Mucosa of stomach (tissue), 1 donor: Measurements from ENCODE around the gene GPM6B.

Source experiments
- H3K27me3 ChIP-seq: one replicate; pipeline ENCODE4 v1.7.0; 2013; ENCODE audit warnings: mild to moderate bottlenecking, low read length; ENCODE audit not compliant: control insufficient read depth, insufficient read depth
- H3K36me3 ChIP-seq: one replicate; pipeline ENCODE4 v1.7.0; 2013; ENCODE audit warnings: low read length; ENCODE audit not compliant: control insufficient read depth, insufficient read depth
- H3K4me1 ChIP-seq: one replicate; pipeline ENCODE4 v1.7.0; 2013; ENCODE audit warnings: mild to moderate bottlenecking, low read length; ENCODE audit not compliant: control insufficient read depth, insufficient read depth
- H3K4me3 ChIP-seq: one replicate; pipeline ENCODE4 v1.7.0; 2013; ENCODE audit warnings: low read length
- H3K9ac ChIP-seq: one replicate; pipeline ENCODE4 v1.7.0; 2013; ENCODE audit warnings: mild to moderate bottlenecking, low read length, moderate library complexity
- H3K9me3 ChIP-seq: one replicate; pipeline ENCODE4 v1.7.0; 2013; ENCODE audit warnings: mild to moderate bottlenecking, low read length, moderate library complexity; ENCODE audit not compliant: control insufficient read depth
- donor health status: Pancreatic carcinoma.

GPM6B gene

GRCh38 chrX:13786048-13786447 lies 30.8 kb downstream of the GPM6B start:
- no peaks in the 10 kb centered on the region for H3K9me3 ChIP-seq
- H3K36me3 ChIP-seq: no peaks in the 10 kb centered on the region
- H3K9ac ChIP-seq: no peak overlapping the region
- no peaks in the 10 kb centered on the region for H3K4me1 ChIP-seq
- no peak overlapping the region for H3K4me3 ChIP-seq
- H3K27me3 ChIP-seq: no peaks in the 10 kb centered on the region

DNA sequence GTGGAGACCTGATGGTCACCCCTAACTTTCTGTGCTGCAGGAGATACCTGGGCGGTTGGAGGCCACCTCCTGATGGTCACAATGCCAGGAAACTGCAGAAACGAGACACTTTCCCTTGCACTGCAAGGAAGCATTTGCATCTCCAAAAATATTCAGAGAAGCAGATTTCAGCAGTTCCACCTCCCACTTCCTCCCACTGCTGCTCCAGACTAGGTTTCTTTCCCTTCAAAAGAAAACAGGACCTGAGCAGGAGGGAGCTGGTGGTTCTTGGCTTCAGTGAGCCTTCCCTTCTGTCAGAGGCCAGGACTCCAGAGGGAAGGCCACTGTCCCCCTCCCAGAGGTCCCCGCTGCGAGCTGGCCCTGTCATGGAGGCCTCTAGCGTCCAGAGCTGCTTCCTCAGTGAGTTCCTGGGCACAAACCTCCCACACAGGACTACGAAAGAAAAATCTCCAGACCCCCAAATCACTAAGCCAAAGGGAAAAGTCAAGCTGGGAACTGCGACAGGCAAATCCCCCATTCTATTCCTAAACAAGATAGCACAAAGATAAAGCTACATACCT lies 35.9 kb downstream of the GPM6B start:
- H3K36me3 ChIP-seq: no peaks in the 10 kb centered on the region
- H3K4me1 ChIP-seq: no peaks in the 10 kb centered on the region
- H3K9ac ChIP-seq: no peak overlapping the region
- H3K9me3 ChIP-seq: no peaks in the 10 kb centered on the region
- H3K27me3 ChIP-seq: no peaks in the 10 kb centered on the region
- H3K4me3 ChIP-seq: no peak overlapping the region

- H3K27me3 ChIP-seq: no peaks in the 10 kb centered on the region
- no peaks in the 10 kb centered on the region for H3K4me1 ChIP-seq
- no peak overlapping the region for H3K9ac ChIP-seq
- H3K36me3 ChIP-seq: no peaks in the 10 kb centered on the region
- H3K4me3 ChIP-seq: no peak overlapping the region
- H3K9me3 ChIP-seq: no peaks in the 10 kb centered on the region
These were observed 38.0 kb downstream of the GPM6B start for GRCh38 chrX:13778916-13779315.

GRCh38 chrX:13776387-13776786 lies 40.5 kb downstream of the GPM6B start:
- no peaks in the 10 kb centered on the region for H3K9me3 ChIP-seq
- H3K4me3 ChIP-seq: no peak overlapping the region
- no peaks in the 10 kb centered on the region for H3K36me3 ChIP-seq
- H3K27me3 ChIP-seq: no peaks in the 10 kb centered on the region
- no peaks in the 10 kb centered on the region for H3K4me1 ChIP-seq
- H3K9ac ChIP-seq: no peak overlapping the region

GRCh38 chrX:13775837-13776236 lies 41.1 kb downstream of the GPM6B start:
- Histone ChIP-seq H3K9me3 (no peaks in the 10 kb centered on the region), H3K36me3 (no peaks in the 10 kb centered on the region), H3K4me3 (no peak overlapping the region)

DNA sequence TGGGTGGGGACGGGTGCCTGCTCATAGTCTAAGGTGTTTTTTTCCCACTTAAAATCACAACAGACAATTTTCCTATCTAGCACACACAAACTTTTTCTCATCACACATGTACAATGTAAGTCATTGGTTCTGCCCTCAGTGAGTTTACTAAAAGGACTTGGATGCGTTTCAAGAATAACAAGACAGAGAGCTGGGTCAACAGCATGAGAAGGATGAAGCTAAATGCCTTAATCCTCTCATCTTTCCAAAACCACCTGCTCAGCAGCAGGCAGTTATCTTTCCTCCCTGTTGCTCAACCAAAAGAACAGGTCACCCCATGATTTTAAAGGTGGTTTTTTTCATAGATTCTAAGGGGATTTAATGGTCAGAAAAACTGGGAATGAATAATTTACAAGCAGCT lies 42.2 kb downstream of the GPM6B start:
- H3K4me3 ChIP-seq: no peak overlapping the region
- H3K27me3 ChIP-seq: no peaks in the 10 kb centered on the region
- H3K9me3 ChIP-seq: no peaks in the 10 kb centered on the region
- no peaks in the 10 kb centered on the region for H3K36me3 ChIP-seq
- H3K4me1 ChIP-seq: no peaks in the 10 kb centered on the region
- H3K9ac ChIP-seq: no peak overlapping the region

More at GRCh38 chrX:13775837-13776236, 41.1 kb downstream of the GPM6B start:
- Histone ChIP-seq H3K9ac (no peak overlapping the region), H3K4me1 (no peaks in the 10 kb centered on the region), H3K27me3 (no peaks in the 10 kb centered on the region)

GRCh38 chrX:13770013-13770535 lies 46.8 kb downstream of the GPM6B start:
- no peaks in the 10 kb centered on the region for H3K36me3 ChIP-seq
- H3K4me3 ChIP-seq: no peak overlapping the region
- no peaks in the 10 kb centered on the region for H3K9me3 ChIP-seq
- no peak overlapping the region for H3K9ac ChIP-seq
- H3K27me3 ChIP-seq: no peaks in the 10 kb centered on the region
- H3K4me1 ChIP-seq: peaks cover 5% of the 10 kb centered on the region

DNA sequence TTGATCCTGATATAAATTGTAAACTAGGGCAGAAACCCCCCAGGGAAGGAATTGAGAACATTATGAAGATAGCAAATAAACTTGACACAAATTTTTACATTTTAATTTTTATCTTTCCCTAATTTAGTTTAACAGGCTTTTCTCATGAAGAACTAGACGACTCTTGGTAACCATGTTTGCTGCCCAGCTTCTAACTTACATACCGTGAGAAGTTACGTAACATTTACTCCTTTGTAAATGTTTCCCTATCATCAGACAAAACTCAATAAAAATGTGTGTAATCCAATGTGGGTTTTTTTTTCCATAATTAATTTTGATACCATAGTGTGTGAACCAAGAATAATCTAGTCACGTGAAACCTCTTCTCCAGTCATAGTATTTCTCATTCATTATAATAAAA lies 48.0 kb downstream of the GPM6B start:
- H3K9ac ChIP-seq: no peak overlapping the region
- H3K36me3 ChIP-seq: no peaks in the 10 kb centered on the region
- no peaks in the 10 kb centered on the region for H3K9me3 ChIP-seq
- no peaks in the 10 kb centered on the region for H3K27me3 ChIP-seq
- H3K4me1 ChIP-seq: peaks cover 10% of the 10 kb centered on the region
- no peak overlapping the region for H3K4me3 ChIP-seq

GRCh38 chrX:13764765-13765164 lies 52.1 kb downstream of the GPM6B start:
- H3K36me3 ChIP-seq: no peaks in the 10 kb centered on the region
- no peaks in the 10 kb centered on the region for H3K27me3 ChIP-seq
- peaks cover 10% of the 10 kb centered on the region for H3K4me1 ChIP-seq
- H3K9ac ChIP-seq: no peak overlapping the region
- no peak overlapping the region for H3K4me3 ChIP-seq
- H3K9me3 ChIP-seq: no peaks in the 10 kb centered on the region

DNA sequence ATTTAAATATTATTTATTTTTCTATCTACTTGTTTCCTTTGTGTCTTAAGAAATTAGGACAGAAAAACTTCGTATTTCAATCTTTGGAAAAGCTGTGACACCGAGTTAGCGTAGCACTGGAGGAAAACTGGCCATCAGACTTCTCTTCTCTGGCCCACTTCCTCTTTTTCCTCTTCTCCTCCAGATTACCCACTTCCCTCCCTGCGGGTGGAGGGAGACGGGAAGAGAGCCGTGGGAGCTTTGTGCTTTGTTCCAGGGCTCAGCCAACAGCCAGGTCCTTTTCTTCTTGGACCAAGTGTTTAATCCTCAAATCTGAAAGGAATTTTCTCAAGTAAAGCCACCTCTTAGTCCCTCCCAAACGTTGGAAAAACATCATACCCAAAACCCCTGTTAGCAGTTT lies 52.6 kb downstream of the GPM6B start:
- H3K27me3 ChIP-seq: no peaks in the 10 kb centered on the region
- no peak overlapping the region for H3K4me3 ChIP-seq
- peaks cover 10% of the 10 kb centered on the region for H3K4me1 ChIP-seq
- H3K36me3 ChIP-seq: no peaks in the 10 kb centered on the region
- H3K9me3 ChIP-seq: no peaks in the 10 kb centered on the region
- no peak overlapping the region for H3K9ac ChIP-seq

DNA sequence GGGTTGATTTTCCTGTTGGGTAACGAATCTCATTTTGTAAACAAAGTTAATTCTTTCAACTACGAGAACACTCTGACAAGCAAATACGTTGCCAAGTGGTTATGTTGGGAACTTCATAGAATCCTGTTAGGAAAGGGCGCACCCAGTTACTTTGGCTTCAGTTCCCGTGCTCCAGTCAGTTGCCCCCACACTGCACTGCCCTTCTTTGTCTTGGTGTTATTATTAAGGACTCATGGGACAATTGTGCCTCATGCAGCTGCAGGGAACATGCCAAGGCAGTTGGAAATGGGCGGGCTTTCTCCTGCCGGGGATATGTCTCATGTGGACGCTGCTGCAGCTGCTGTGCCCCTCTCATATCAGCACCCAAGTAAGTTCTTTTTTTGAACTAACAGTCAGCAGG lies 53.4 kb downstream of the GPM6B start:
- Histone ChIP-seq H3K4me3 (no peak overlapping the region), H3K36me3 (no peaks in the 10 kb centered on the region), H3K4me1 (peaks cover 10% of the 10 kb centered on the region), H3K9ac (no peak overlapping the region), H3K9me3 (no peaks in the 10 kb centered on the region), H3K27me3 (no peaks in the 10 kb centered on the region)

DNA sequence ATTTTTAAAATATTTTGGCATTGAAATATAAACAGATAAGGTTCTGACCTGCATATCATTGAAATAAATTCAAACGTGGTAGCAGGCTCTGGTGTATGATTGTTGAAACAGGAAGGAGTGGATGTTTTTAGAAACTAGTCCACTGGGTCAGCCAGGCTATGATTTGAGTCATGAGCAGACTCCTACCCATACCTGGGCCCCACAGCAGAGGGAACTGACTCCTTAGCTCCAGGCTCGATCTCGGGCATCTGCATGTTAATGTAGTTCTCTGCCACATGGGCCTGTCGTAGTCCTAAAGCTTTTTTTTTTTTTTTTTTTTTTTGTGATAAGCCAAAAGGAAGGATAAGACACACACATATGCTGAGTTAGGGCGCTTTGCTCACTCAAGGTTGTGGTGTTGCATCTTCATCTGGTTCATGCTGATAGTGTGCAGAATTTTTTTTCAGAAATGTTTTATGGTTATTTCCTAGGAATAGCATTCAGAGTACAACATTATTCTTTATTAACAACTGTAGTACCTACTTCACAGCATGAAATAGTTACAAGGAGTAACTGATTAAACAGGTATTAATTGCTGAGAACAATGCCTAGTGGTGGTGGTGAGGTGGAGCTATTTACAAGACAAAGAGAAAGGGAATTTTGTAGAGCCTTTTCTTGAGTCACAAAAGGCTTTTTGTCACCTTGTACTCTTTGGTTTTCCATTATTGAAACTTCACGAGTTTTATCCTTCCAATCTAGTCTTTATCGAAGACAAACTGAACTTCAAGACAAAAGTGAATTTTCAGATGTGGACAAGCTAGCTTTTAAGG lies 55.1 kb downstream of the GPM6B start:
- Histone ChIP-seq H3K4me1 (peaks cover 10% of the 10 kb centered on the region), H3K9me3 (no peaks in the 10 kb centered on the region), H3K27me3 (no peaks in the 10 kb centered on the region), H3K36me3 (no peaks in the 10 kb centered on the region), H3K9ac (no peak overlapping the region), H3K4me3 (no peak overlapping the region)
